ENCODE data around the gene JUNB.

JUNB gene

GRCh38 chr19:12773571-12773970 lies 17.7 kb upstream of the JUNB start:
- FAIRE-seq (no peak), DNase-seq (ENCODE audit: insufficient read length, low spot score) (no peak)

DNA sequence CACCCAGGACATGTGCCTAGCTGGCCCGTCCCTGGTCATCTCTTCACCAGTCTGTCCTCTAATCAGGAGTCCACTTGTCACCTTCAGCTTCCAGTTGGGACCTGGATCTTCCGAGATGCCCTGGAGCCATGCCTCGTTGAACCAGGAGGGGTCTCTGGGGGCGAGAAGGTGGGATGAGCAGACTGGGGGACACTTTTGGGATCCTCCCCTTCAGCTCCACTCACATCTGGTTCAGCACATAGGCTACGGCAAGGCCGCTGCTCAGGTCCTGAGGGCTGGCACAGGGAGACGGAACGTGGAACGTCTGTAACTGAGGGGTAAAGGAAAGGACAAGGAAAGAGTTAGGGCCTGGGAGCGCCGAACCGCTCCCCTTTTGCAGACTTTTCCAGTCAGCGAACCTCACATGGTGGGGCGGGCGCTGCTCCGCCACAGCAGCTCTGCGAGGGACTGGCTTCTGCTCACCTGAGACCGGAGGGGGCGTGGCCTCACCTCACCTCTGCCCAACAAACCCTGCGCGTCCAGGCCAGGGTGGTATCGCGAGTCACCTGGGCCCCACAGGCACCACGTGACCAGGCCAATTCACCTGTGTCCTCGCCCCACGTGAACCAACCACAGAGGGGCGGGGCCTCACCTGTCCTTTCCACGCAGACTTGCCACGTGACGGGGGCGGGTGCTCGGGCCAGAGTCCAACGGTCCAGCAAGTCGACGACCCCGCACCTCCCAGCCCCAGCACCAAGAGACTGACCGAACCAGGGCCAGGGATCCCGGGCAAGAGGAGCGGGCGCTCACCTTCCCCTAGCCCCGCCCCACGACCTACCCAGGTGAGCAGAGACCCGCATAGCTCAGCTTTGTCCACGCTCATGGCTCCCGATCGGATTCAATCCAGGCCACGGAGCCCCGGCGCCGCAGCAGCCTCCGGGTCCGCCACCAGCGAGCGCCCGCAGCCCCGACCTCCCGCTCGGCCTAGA lies 16.4 kb upstream of the JUNB start, which contains the start of gene HOOK2:
Gene HOOK2, minus strand, starts transcription at position 965 of the 968 bp plus-strand sequence. Its CDS starts 103 bp downstream, at position 862.
- DNase-seq (ENCODE audit: insufficient read length, low spot score): no peak
- FAIRE-seq: no peak

DNA sequence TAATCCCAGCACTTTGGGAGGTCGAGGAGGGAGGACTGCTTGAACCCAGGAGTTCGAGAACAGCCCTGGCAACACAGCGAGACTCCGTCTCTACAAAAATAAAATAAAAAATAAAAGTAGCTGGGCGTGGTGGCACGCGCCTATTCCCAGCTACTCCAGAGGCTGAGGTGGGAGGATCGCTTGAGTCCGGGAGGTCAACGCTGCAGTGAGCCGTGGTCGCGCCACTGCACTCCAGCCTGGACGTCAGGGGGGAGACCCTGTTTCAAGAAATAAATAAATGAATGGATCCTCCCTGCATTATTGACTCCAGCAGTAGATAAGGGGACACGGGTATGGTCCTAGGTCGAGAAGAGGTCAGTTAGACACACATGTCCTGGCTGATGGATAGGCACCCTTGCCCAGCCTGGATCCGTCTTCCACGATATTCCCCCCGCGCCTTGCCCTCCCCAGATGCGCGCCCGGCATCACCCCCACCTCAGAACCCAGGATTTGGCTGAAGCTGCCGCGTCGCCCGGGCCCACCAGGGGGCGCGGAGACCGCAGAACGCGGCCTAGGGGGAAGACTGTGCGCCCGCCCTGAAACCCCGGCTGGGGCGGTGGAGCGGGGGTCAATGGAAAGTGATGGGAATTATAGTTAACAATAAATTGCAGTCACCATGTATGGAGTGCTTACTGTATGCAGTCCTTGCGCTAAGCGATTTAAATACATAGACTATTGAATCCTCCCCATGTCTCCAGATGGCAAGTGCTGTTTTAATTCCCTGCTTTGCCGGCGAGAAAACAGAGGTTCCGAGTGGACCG lies 13.9 kb upstream of the JUNB start:
- DNase-seq (ENCODE audit: insufficient read length, low spot score) (peak; percentile 76), FAIRE-seq (peak; percentile 66)

DNA sequence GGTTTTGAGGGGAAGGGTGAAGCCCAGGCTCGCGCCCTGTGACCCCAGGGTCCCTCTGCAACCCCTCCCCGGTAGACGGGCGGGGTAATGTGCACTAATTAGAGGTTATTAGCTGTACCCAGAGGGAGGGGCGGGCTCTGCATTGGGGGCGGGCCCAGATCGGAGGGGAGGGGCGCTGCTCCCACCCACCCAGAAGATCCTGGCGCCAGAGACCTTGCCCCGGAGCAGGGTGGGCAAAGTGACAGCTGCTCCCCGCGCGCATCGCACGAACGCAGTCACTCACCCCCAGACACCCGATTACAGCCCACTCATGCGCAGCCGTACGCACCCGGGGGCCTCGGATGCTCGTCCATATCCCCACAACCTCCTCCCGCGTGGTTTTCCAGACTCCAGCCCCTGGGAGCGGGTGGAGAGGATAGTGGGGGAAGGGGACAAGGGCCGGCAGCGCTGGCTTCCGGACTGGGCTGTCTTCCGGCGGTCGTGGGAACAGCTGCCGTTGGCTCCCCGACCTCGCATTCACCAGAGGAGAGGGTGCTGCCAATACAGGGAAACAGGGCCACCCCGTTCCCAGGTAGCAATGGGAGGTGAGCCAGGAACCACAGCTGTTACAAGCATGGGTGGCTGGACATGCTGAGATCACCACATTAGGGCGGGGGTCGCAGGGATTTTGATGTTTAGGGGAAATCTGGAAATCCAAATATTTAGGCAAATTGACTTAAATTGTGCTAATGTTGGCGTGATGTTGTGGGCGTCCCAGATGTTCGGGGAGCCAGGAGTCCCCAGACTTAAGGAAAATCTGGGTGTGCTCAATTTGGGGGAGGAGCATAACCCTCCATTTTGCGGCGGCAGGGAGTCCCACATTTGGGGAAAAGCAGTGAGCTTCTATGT lies 13.0 kb upstream of the JUNB start:
- peak; percentile 64 for FAIRE-seq
- no peak for DNase-seq (ENCODE audit: insufficient read length, low spot score)

- FAIRE-seq (no peak), DNase-seq (ENCODE audit: insufficient read length, low spot score) (no peak)
These were observed 12.5 kb upstream of the JUNB start for GRCh38 chr19:12778905-12779161.

- FAIRE-seq (peak; percentile 64), DNase-seq (ENCODE audit: insufficient read length, low spot score) (no peak)
These were observed 11.9 kb upstream of the JUNB start for GRCh38 chr19:12779162-12779993.

GRCh38 chr19:12782174-12782423 lies 9.2 kb upstream of the JUNB start:
- DNase-seq (ENCODE audit: insufficient read length, low spot score): no peak
- FAIRE-seq: peak; percentile 21

GRCh38 chr19:12782424-12783290 lies 8.6 kb upstream of the JUNB start:
- DNase-seq (ENCODE audit: insufficient read length, low spot score) (no peak), FAIRE-seq (no peak)

GRCh38 chr19:12783291-12783848 lies 7.9 kb upstream of the JUNB start:
- FAIRE-seq (no peak), DNase-seq (ENCODE audit: insufficient read length, low spot score) (no peak)

DNA sequence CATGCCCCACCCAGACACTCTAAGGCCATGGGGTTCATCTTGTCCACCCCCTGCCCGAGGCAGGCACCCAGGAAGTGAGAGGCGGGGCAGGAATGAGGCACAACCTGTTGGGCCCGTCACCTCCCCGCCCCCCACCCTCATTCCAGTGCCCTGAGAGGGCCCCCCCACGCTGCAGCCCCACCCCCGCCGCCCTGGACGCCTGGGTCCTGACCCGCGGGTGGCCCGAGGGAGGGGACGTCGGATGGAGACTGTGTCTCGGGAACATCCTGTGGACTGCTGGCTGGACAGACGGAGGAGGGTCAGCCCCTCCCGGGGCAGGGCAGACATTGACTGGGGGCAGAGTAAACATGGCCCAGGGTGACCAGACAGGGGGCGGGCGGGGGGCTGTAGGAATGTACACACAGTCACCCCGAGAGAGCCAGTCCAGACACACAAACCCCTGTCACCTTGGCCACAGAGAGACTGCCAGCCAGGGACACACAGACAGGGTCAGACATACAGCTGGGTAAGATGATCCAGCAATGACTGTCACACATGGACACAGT lies 7.4 kb upstream of the JUNB start:
- FAIRE-seq: no peak
- DNase-seq (ENCODE audit: insufficient read length, low spot score): no peak

DNA sequence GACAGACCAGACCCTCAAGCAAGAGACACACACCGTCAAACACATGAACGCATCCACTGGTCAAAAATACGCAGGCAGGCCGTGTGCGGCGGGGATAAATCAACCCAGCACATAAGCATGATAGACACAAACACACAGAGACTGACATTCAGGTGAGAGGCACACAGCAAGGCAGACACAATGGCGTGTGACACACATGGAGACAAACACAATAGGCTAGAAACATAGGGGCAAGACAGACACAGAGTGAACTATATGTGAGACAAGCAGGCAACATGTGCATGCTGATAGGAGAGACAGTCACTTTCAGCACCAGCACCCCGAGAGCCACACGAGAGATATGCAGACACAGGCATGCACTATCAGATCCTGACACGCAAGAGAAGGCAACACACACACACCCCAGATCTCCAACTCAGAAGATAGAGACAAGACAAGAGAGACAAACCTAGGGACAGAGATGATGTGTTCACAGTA lies 6.9 kb upstream of the JUNB start:
- no peak for FAIRE-seq
- no peak for DNase-seq (ENCODE audit: insufficient read length, low spot score)

- FAIRE-seq (no peak), DNase-seq (ENCODE audit: insufficient read length, low spot score) (no peak)
These were observed 6.3 kb upstream of the JUNB start for GRCh38 chr19:12784871-12785430.

GRCh38 chr19:12785431-12786031 lies 5.8 kb upstream of the JUNB start:
- DNase-seq (ENCODE audit: insufficient read length, low spot score) (no peak), FAIRE-seq (no peak)

DNA sequence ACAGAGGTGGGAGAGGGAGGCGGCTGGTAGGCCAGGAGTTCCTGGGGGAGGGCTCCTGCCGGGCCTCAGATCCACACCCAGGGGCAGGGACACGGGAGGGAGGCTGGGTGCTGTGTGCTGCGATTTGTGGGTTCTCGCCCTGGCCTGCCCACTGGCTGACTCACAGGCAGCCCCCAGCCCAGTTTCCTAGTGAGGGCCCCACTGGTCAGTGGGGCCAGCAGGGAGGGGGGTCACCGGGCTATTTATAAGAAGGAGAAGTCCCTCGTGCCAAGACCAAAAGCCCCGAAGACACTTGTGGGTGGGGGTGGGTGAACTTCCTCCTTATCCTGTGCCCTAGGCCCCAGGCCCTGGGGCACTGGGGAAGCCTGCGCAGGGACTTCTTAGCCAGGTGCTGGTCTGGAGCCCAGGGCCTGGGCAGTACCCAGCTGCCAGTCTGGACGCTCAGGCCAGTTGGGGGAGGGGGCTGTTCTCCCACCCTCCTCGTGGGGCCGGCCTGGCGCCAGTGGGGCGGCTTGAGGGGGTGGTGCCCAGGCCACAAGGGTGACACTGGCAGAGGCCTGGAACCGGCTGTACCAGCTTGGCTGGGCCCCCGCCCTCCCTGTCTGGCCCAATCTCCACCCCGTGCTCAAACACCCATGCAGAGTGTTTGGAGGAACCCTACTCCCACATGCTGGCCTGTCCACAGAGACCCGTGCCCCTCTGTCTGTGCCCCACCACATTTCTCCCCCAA lies 5.0 kb upstream of the JUNB start:
- DNase-seq (ENCODE audit: insufficient read length, low spot score) (no peak), FAIRE-seq (no peak)

- FAIRE-seq (no peak), DNase-seq (ENCODE audit: insufficient read length, low spot score) (no peak)
These were observed 4.3 kb upstream of the JUNB start for GRCh38 chr19:12786952-12787351.

DNA sequence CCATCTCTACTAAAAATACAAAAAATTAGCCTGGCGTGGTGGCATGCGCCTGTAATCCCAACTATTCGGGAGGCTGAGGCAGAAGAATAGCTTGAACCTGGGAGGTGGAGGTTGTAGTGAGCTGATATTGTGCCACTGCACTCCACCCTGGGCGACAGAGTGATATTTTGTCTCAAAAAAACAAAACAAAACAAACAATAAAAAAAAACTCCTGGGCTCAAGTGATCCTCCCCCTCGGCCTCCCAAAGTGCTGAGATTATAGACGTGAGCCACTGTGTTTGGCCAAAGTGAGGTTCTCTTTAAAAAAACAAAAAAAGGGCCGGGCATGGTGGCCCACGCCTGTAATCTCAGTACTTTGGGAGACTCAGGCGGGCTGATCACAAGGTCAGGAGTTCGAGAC lies 3.8 kb upstream of the JUNB start:
- no peak for DNase-seq (ENCODE audit: insufficient read length, low spot score)
- FAIRE-seq: no peak

- FAIRE-seq (no peak), DNase-seq (ENCODE audit: insufficient read length, low spot score) (no peak)
These were observed 3.1 kb upstream of the JUNB start for GRCh38 chr19:12788042-12788681.
